ENCODE data around the gene CMSS1.

GRCh38 chr3:100030914-100031425 lies 213.3 kb downstream of the CMSS1 start:
- TF ChIP-seq, protein P1, sequence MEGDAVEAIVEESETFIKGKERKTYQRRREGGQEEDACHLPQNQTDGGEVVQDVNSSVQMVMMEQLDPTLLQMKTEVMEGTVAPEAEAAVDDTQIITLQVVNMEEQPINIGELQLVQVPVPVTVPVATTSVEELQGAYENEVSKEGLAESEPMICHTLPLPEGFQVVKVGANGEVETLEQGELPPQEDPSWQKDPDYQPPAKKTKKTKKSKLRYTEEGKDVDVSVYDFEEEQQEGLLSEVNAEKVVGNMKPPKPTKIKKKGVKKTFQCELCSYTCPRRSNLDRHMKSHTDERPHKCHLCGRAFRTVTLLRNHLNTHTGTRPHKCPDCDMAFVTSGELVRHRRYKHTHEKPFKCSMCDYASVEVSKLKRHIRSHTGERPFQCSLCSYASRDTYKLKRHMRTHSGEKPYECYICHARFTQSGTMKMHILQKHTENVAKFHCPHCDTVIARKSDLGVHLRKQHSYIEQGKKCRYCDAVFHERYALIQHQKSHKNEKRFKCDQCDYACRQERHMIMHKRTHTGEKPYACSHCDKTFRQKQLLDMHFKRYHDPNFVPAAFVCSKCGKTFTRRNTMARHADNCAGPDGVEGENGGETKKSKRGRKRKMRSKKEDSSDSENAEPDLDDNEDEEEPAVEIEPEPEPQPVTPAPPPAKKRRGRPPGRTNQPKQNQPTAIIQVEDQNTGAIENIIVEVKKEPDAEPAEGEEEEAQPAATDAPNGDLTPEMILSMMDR (IDR thresholded peaks at IDR 0.05): no peak
- TF ChIP-seq POLR2AphosphoS5 (IDR thresholded peaks at IDR 0.05): no peak
